HG03108 (cell line): ENCODE measurements around the gene ERFL.

Source experiments
- ATAC-seq: cut with Tn5 transposase; IDR thresholded peaks from one replicate; pipeline ENCODE4 v1.9.1; 2021; ENCODE audit warnings: moderate library complexity; ENCODE audit not compliant: unreplicated experiment

The ERFL gene

GRCh38 chr19:41927497-41928192 lies 604 bp downstream of the ERFL start:
- no peak for ATAC-seq

- no peak for ATAC-seq
Observed at GRCh38 chr19:41926763-41927496, 1.3 kb downstream of the ERFL start.

- no peak for ATAC-seq
Observed at GRCh38 chr19:41926028-41926762, 2.1 kb downstream of the ERFL start.

- no peak for ATAC-seq
Observed at GRCh38 chr19:41925208-41926003, 2.8 kb downstream of the ERFL start.

- ATAC-seq: no peak
Observed at GRCh38 chr19:41924151-41925145, 3.8 kb downstream of the ERFL start.

- no peak for ATAC-seq
Observed at GRCh38 chr19:41923045-41923788, 5.0 kb downstream of the ERFL start.

GRCh38 chr19:41922585-41922984 lies 5.7 kb downstream of the ERFL start:
- no peak for ATAC-seq

GRCh38 chr19:41921577-41922576 lies 6.4 kb downstream of the ERFL start:
- no peak for ATAC-seq

GRCh38 chr19:41920882-41921576 lies 7.2 kb downstream of the ERFL start:
- ATAC-seq: no peak

GRCh38 chr19:41919948-41920712 lies 8.1 kb downstream of the ERFL start:
- ATAC-seq: no peak

- ATAC-seq: no peak
Observed at GRCh38 chr19:41918653-41919244, 9.5 kb downstream of the ERFL start.

GRCh38 chr19:41918095-41918494 lies 10.2 kb downstream of the ERFL start:
- no peak for ATAC-seq

- no peak for ATAC-seq
Observed at GRCh38 chr19:41917676-41918075, 10.6 kb downstream of the ERFL start.

- no peak for ATAC-seq
Observed at GRCh38 chr19:41915776-41916414, 12.4 kb downstream of the ERFL start.

- no peak for ATAC-seq
Observed at GRCh38 chr19:41915021-41915775, 13.1 kb downstream of the ERFL start.
